ENCODE results near the gene CLEC2D. TPM values are rescaled to one million over a fixed set of nuclear protein-coding genes. Genes with fewer than 3 reads are reported as not detected.

The CLEC2D gene
- total and polyA plus RNA-seq, 2 donors from 2014 or later, result 2.5 to 22.4 TPM

GRCh38 chr12:9632766-9633165 is 36.7 kb upstream of the CLEC2D start:
- FAIRE-seq (no peak), DNase-seq (no peak)
- H3K4me1 ChIP-seq (ENCODE audit: control insufficient read depth in 2 of 3, insufficient read depth in 2 of 3, low read depth in 1 of 3, low read length in 3 of 3), result no peaks in the 10 kb centered on the region
- H3K27ac ChIP-seq (ENCODE audit: low read depth in 2 of 2, low read length in 2 of 2), result no peak overlapping the region
- no peaks in the 10 kb centered on the region for H3K36me3 ChIP-seq (ENCODE audit: control insufficient read depth in 2 of 3, insufficient read depth in 3 of 3, low read length in 3 of 3)
- no peak overlapping the region for H3K4me3 ChIP-seq (ENCODE audit: low read length in 3 of 3)
- no peaks in the 10 kb centered on the region for H3K27me3 ChIP-seq (ENCODE audit: control insufficient read depth, insufficient read depth, low read length)
- H3K9ac ChIP-seq (ENCODE audit: low read length in 3 of 3), result no peak overlapping the region
- no peak for TF ChIP-seq CTCF (IDR thresholded peaks at IDR 0.05; ENCODE audit: borderline replicate concordance, extremely low read depth, insufficient read depth)
- H3K9me3 ChIP-seq (ENCODE audit: control insufficient read depth in 2 of 3, insufficient read depth in 1 of 3, low read length in 3 of 3), result no peaks in the 10 kb centered on the region
- intact Hi-C loops (cut with DNase I), result loop anchor here (5.0 kb wide), 1 partner anchor 75 kb away; no protein-coding TSS in a partner anchor

- H3K4me1 ChIP-seq (ENCODE audit: control insufficient read depth in 2 of 3, insufficient read depth in 2 of 3, low read depth in 1 of 3, low read length in 3 of 3), result no peaks in the 10 kb centered on the region
- DNase-seq (peak in 3 of 5 donors; percentile 25 to 54 (median 45)), FAIRE-seq (peak; percentile 53)
- H3K9me3 ChIP-seq (ENCODE audit: control insufficient read depth in 2 of 3, insufficient read depth in 1 of 3, low read length in 3 of 3), result no peaks in the 10 kb centered on the region
- TF ChIP-seq CTCF (IDR thresholded peaks at IDR 0.05; ENCODE audit: borderline replicate concordance, extremely low read depth, insufficient read depth), result peak; percentile 64
- no peaks in the 10 kb centered on the region for H3K27me3 ChIP-seq (ENCODE audit: control insufficient read depth, insufficient read depth, low read length)
- H3K9ac ChIP-seq (ENCODE audit: low read length in 3 of 3), result no peak overlapping the region
- H3K36me3 ChIP-seq (ENCODE audit: control insufficient read depth in 2 of 3, insufficient read depth in 3 of 3, low read length in 3 of 3), result no peaks in the 10 kb centered on the region
- H3K27ac ChIP-seq (ENCODE audit: low read depth in 2 of 2, low read length in 2 of 2), result no peak overlapping the region
- intact Hi-C loops (cut with DNase I), result loop anchor here (5.0 kb wide), 1 partner anchor 73 kb away; no protein-coding TSS in a partner anchor
- H3K4me3 ChIP-seq (ENCODE audit: low read length in 3 of 3), result no peak overlapping the region
These were observed 35.2 kb upstream of the CLEC2D start for GRCh38 chr12:9634177-9634803.

- intact Hi-C loops (cut with DNase I), result loop anchor here (5.0 kb wide), 1 partner anchor 72 kb away; no protein-coding TSS in a partner anchor
These were observed 34.4 kb upstream of the CLEC2D start for GRCh38 chr12:9634969-9635754.

More at GRCh38 chr12:9634969-9635754, 34.4 kb upstream of the CLEC2D start:
- Histone ChIP-seq H3K9me3 (ENCODE audit: control insufficient read depth in 2 of 3, insufficient read depth in 1 of 3, low read length in 3 of 3) (no peaks in the 10 kb centered on the region), H3K27me3 (ENCODE audit: control insufficient read depth, insufficient read depth, low read length) (no peaks in the 10 kb centered on the region), H3K4me1 (ENCODE audit: control insufficient read depth in 2 of 3, insufficient read depth in 2 of 3, low read depth in 1 of 3, low read length in 3 of 3) (no peaks in the 10 kb centered on the region), H3K36me3 (ENCODE audit: control insufficient read depth in 2 of 3, insufficient read depth in 3 of 3, low read length in 3 of 3) (no peaks in the 10 kb centered on the region), H3K9ac (ENCODE audit: low read length in 3 of 3) (no peak overlapping the region), H3K27ac (ENCODE audit: low read depth in 2 of 2, low read length in 2 of 2) (no peak overlapping the region), H3K4me3 (ENCODE audit: low read length in 3 of 3) (no peak overlapping the region)
- no peak for DNase-seq
- FAIRE-seq, result no peak
- no peak for TF ChIP-seq CTCF (IDR thresholded peaks at IDR 0.05; ENCODE audit: borderline replicate concordance, extremely low read depth, insufficient read depth)

Measured in kidney (tissue), 14 donors.